Measurements from ENCODE around the gene DNAH5. TPM values are rescaled to one million over a fixed set of nuclear protein-coding genes. Genes with fewer than 3 reads are reported as not detected.

Gene DNAH5
- total and polyA plus RNA-seq, 2 donors (not counting 1 experiment from before 2014, with no cell fraction given): not detected

DNA sequence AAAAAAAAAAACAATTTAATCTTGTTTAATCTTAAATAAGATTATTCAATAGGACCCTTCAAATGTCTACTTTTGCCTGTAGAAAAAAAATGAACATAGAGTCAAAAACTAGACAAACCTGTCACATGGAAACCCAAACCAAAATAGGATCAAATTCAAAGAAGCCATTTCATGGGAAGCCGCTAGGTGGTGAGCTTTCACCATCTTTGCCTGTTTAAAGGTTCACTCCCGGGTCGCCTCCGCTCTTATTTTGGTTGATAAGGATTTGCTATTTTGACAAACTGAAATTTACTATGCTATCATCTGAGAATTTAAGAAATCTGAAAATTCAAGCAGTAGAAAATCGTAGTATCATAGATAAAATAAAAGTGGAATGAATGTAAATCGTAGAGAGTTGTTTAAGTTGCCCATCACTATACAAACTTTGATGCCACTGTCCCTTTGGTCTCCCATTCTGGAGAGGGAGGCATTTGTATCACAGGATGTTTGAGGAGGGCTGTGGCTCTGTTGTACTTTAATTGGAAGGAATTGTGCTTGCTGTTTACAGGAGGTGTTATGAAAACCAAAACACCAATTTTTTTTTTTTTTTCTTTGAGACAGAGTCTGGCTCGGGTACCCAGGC lies 43.5 kb upstream of the DNAH5 start:
- no peaks in the 10 kb centered on the region for H4K20me1 ChIP-seq (ENCODE audit: control insufficient read depth, insufficient read depth, low read length, poor library complexity, severe bottlenecking)
- H3K4me1 Mint-ChIP-seq: peaks cover 2% of the 10 kb centered on the region
- POLR2A ChIA-PET: interaction anchor here (0.7 kb wide), 1 partner anchor 407 kb away, joined by 3 read pairs; no protein-coding TSS in a partner anchor
- H3K4me1 ChIP-seq (ENCODE audit: control insufficient read depth in 2 of 2, insufficient read depth in 2 of 2, low read length in 2 of 2): no peaks in the 10 kb centered on the region
- no peaks in the 10 kb centered on the region for H3K9me3 ChIP-seq (ENCODE audit: control extremely low read depth in 1 of 3, control insufficient read depth in 2 of 3, insufficient read depth in 1 of 3, low read length in 2 of 3)
- H3K27me3 Mint-ChIP-seq: peaks cover 17% of the 10 kb centered on the region
- ATAC-seq (ENCODE audit: low read depth) (no peak), DNase-seq (peak; percentile 65)
- H3K4me3 Mint-ChIP-seq: no peak overlapping the region
- no peaks in the 10 kb centered on the region for H3K27me3 ChIP-seq (replicated peaks in 1 of 4; ENCODE audit: control extremely low read depth in 1 of 4, control insufficient read depth in 3 of 4, insufficient read depth in 4 of 4, low read length in 3 of 4)
- H3K27ac ChIP-seq (ENCODE audit: low read length in 2 of 2): no peak overlapping the region
- TF ChIP-seq EZH2 (IDR thresholded peaks at IDR 0.05; ENCODE audit: borderline replicate concordance, insufficient read depth, low read depth, low read length, poor library complexity, severe bottlenecking): no peak
- TF ChIP-seq, protein P1, sequence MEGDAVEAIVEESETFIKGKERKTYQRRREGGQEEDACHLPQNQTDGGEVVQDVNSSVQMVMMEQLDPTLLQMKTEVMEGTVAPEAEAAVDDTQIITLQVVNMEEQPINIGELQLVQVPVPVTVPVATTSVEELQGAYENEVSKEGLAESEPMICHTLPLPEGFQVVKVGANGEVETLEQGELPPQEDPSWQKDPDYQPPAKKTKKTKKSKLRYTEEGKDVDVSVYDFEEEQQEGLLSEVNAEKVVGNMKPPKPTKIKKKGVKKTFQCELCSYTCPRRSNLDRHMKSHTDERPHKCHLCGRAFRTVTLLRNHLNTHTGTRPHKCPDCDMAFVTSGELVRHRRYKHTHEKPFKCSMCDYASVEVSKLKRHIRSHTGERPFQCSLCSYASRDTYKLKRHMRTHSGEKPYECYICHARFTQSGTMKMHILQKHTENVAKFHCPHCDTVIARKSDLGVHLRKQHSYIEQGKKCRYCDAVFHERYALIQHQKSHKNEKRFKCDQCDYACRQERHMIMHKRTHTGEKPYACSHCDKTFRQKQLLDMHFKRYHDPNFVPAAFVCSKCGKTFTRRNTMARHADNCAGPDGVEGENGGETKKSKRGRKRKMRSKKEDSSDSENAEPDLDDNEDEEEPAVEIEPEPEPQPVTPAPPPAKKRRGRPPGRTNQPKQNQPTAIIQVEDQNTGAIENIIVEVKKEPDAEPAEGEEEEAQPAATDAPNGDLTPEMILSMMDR (IDR thresholded peaks at IDR 0.05): peak; percentile 83
- no peak overlapping the region for H3K4me2 ChIP-seq (replicated peaks; ENCODE audit: low read depth, low read length, poor library complexity, severe bottlenecking)
- no peaks in the 10 kb centered on the region for H3K79me2 ChIP-seq (ENCODE audit: control insufficient read depth, insufficient read depth, low read length)
- WGBS (ENCODE audit: insufficient coverage): 0% methylated on average over 1 of the region's 7 CpGs
- CTCF ChIA-PET: interaction anchor here (0.6 to 4.2 kb wide), 19 partner anchors 11 to 667 kb away, joined by 3 to 40 read pairs (median 4); no protein-coding TSS in a partner anchor
- H3K27ac Mint-ChIP-seq: no peak overlapping the region
- no peak overlapping the region for H3K4me3 ChIP-seq (ENCODE audit: control extremely low read depth in 1 of 5, extremely low read depth in 1 of 5, insufficient read depth in 1 of 5, low read depth in 2 of 5, low read length in 4 of 5)
- H3K9me3 Mint-ChIP-seq (ENCODE audit: insufficient read depth): no peaks in the 10 kb centered on the region
- no peak overlapping the region for H3K9ac ChIP-seq (ENCODE audit: low read length)
- H2AFZ ChIP-seq (ENCODE audit: insufficient read depth, low read depth, low read length, poor library complexity, severe bottlenecking): no peak overlapping the region
- no peaks in the 10 kb centered on the region for H3K36me3 ChIP-seq (replicated peaks in 1 of 2; ENCODE audit: control extremely low read depth in 1 of 2, control insufficient read depth in 1 of 2, extremely low read depth in 1 of 2, insufficient read depth in 2 of 2, low read length in 1 of 2)
- intact Hi-C loops (cut with micrococcal nuclease): loop anchor here (1.0 kb wide), 4 partner anchors 282 to 660 kb away; no protein-coding TSS in a partner anchor

DNA sequence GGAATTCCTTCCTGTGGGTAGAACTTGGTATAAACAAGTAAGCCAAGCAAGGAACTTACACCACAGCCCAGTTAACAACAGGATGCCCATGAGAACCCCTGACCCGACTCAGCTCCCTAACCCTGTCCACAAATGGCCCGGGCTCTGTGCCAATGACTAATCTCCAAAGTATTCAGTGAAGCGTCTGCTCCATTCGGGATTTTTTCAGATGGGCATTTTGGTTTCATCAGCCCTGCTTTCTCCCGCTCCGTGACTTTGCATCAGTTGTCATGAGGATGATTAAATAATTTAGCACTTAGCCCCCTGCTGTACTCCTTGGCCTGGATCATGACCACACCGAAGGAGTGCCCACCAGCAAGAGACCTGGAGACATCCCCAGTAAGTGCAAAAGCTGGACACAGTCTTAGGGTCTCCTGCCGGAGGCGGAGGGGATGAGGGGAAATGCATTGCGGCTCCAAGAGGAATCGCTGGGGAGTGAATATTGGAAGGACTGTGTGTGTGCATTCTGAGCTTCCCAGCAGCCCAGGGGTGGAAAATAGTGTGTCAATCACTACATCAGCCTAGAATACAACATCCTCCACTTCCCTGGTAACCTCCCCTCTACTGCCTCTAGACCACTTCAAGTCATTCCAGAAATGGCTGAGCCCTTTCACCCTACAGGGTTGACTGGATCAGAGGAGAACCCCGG lies 41.4 kb upstream of the DNAH5 start:
- H2AFZ ChIP-seq (ENCODE audit: insufficient read depth, low read depth, low read length, poor library complexity, severe bottlenecking): no peak overlapping the region
- H3K4me1 Mint-ChIP-seq: peaks cover 2% of the 10 kb centered on the region
- H3K9ac ChIP-seq (ENCODE audit: low read length): no peak overlapping the region
- DNase-seq: no peak
- H4K20me1 ChIP-seq (ENCODE audit: control insufficient read depth, insufficient read depth, low read length, poor library complexity, severe bottlenecking): no peaks in the 10 kb centered on the region
- no peak for ATAC-seq (ENCODE audit: low read depth)
- ChIA-PET POLR2A (no interaction called here), CTCF (interaction anchor here (0.6 to 4.2 kb wide), 5 partner anchors 284 to 663 kb away, joined by 3 to 40 read pairs (median 3); no protein-coding TSS in a partner anchor)
- H3K9me3 Mint-ChIP-seq (ENCODE audit: insufficient read depth): no peaks in the 10 kb centered on the region
- no peaks in the 10 kb centered on the region for H3K27me3 ChIP-seq (replicated peaks in 1 of 4; ENCODE audit: control extremely low read depth in 1 of 4, control insufficient read depth in 3 of 4, insufficient read depth in 4 of 4, low read length in 3 of 4)
- no peaks in the 10 kb centered on the region for H3K36me3 ChIP-seq (replicated peaks in 1 of 2; ENCODE audit: control extremely low read depth in 1 of 2, control insufficient read depth in 1 of 2, extremely low read depth in 1 of 2, insufficient read depth in 2 of 2, low read length in 1 of 2)
- no peak overlapping the region for H3K27ac Mint-ChIP-seq
- no peak overlapping the region for H3K27ac ChIP-seq (ENCODE audit: low read length in 2 of 2)
- no peaks in the 10 kb centered on the region for H3K4me1 ChIP-seq (ENCODE audit: control insufficient read depth in 2 of 2, insufficient read depth in 2 of 2, low read length in 2 of 2)
- no peak overlapping the region for H3K4me3 Mint-ChIP-seq
- TF ChIP-seq, protein P1 (IDR thresholded peaks at IDR 0.05): no peak
- TF ChIP-seq EZH2 (IDR thresholded peaks at IDR 0.05; ENCODE audit: borderline replicate concordance, insufficient read depth, low read depth, low read length, poor library complexity, severe bottlenecking): no peak
- WGBS (ENCODE audit: insufficient coverage): 94% methylated on average over 9 of the region's 12 CpGs
- no peaks in the 10 kb centered on the region for H3K79me2 ChIP-seq (ENCODE audit: control insufficient read depth, insufficient read depth, low read length)
- no peak overlapping the region for H3K4me3 ChIP-seq (ENCODE audit: control extremely low read depth in 1 of 5, extremely low read depth in 1 of 5, insufficient read depth in 1 of 5, low read depth in 2 of 5, low read length in 4 of 5)
- no peaks in the 10 kb centered on the region for H3K9me3 ChIP-seq (ENCODE audit: control extremely low read depth in 1 of 3, control insufficient read depth in 2 of 3, insufficient read depth in 1 of 3, low read length in 2 of 3)
- no peak overlapping the region for H3K4me2 ChIP-seq (replicated peaks; ENCODE audit: low read depth, low read length, poor library complexity, severe bottlenecking)
- peaks cover 16% of the 10 kb centered on the region for H3K27me3 Mint-ChIP-seq
- intact Hi-C loops (cut with micrococcal nuclease): no loop called here
